ENCODE data around the gene DPP7. TPM values are rescaled to one million over a fixed set of nuclear protein-coding genes. Genes with fewer than 3 reads are reported as not detected.

The DPP7 gene
- total and polyA plus RNA-seq, 2 of the 4 experiments (the other 2 are of a cell fraction) = 14.9 to 76.4 TPM

DNA sequence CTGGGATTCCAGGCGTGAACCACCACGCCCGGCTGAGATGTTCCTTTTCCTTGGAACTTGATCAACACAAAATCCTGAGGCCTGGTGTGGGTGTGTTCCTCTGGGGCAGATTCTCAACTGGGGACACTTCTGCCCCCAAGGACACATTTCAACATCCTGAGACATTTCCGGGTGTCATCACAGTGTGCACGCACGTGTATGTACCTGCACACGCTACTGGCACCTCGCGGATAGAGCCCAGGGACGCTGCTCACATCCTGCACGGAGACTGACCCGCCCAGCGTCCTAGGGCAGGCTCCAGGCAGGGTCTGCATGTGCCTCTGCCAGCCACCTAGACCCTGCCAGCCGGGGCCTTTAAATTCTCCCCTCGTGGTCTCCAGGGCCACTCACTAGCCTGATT is 52.1 kb downstream of the DPP7 start:
- CTCF ChIA-PET = no interaction called here
- TF ChIP-seq CHD1 (IDR thresholded peaks at IDR 0.05; ENCODE audit: low read depth, low read length) = no peak
- no peak for TF ChIP-seq NFE2L2 (IDR thresholded peaks at IDR 0.05; ENCODE audit: low read depth, low read length)
- TF ChIP-seq POLR2A (IDR thresholded peaks at IDR 0.05; ENCODE audit: low read depth, low read length) = no peak
- no peak for TF ChIP-seq CEBPB (IDR thresholded peaks at IDR 0.05; ENCODE audit: low read depth, low read length)
- TF ChIP-seq MXI1 (IDR thresholded peaks at IDR 0.05; ENCODE audit: borderline replicate concordance, low read depth, low read length) = no peak
- TF ChIP-seq MAZ (IDR thresholded peaks at IDR 0.05; ENCODE audit: borderline replicate concordance, low read depth, low read length) = no peak
- TF ChIP-seq RCOR1 (IDR thresholded peaks at IDR 0.05; ENCODE audit: insufficient replicate concordance, low read length) = no peak
- TF ChIP-seq ELK1 (IDR thresholded peaks at IDR 0.05; ENCODE audit: borderline replicate concordance, low read depth, low read length) = no peak
- TF ChIP-seq SMC3 (IDR thresholded peaks at IDR 0.05; ENCODE audit: low read depth, low read length) = no peak
- no peak for TF ChIP-seq RFX5 (IDR thresholded peaks at IDR 0.05; ENCODE audit: low read depth, low read length)
- TF ChIP-seq BHLHE40 (IDR thresholded peaks at IDR 0.05; ENCODE audit: low read depth, low read length) = no peak
- no peak for TF ChIP-seq FOS (IDR thresholded peaks at IDR 0.05; ENCODE audit: low read depth, low read length)
- no peak for TF ChIP-seq CTCF (conservative IDR thresholded peaks at IDR 0.05; ENCODE audit: low read depth, low read length)
- 92% methylated on average over 8 of the region's 15 CpGs; no CpG with 5 or more reads in 1 of the 2 experiments for WGBS, 2 experiments (ENCODE audit: extremely low coverage in 2 of 2, insufficient read length in 1 of 2)
- no peak overlapping the region for H3K4me3 ChIP-seq (ENCODE audit: insufficient read depth, low read depth, low read length)
- H3K4me1 ChIP-seq (ENCODE audit: control insufficient read depth, insufficient read depth, low read length) = no peaks in the 10 kb centered on the region
- BruUV-seq (replicated peaks) = no TSS peak
- H4K91ac ChIP-seq (ENCODE audit: insufficient read depth, low read depth, low read length) = no peak overlapping the region
- no peaks in the 10 kb centered on the region for H3K9me1 ChIP-seq (ENCODE audit: insufficient read depth, low read length)
- no peak overlapping the region for H2BK5ac ChIP-seq (ENCODE audit: low read depth, low read length, poor library complexity, severe bottlenecking)
- H3K14ac ChIP-seq (replicated peaks; ENCODE audit: low read depth, low read length) = no peak overlapping the region
- intact Hi-C loops (cut with micrococcal nuclease) = no loop called here
- H3K9ac ChIP-seq (ENCODE audit: low read depth, low read length) = no peak overlapping the region
- no peaks in the 10 kb centered on the region for H3K36me3 ChIP-seq (ENCODE audit: control insufficient read depth, insufficient read depth, low read length)
- no peak overlapping the region for H4K5ac ChIP-seq (ENCODE audit: low read depth, low read length)
- no peak overlapping the region for H3K18ac ChIP-seq (ENCODE audit: low read depth, low read length)
- no peak overlapping the region for H2AK9ac ChIP-seq (replicated peaks; ENCODE audit: low read depth, low read length, poor library complexity)
- no peaks in the 10 kb centered on the region for H4K20me1 ChIP-seq (ENCODE audit: insufficient read depth, low read length)
- peaks cover 2% of the 10 kb centered on the region; the same call in 1 of the 2 replicates for H3K27me3 ChIP-seq (ENCODE audit: control insufficient read depth, insufficient read depth, low read length)
- no peak overlapping the region for H2BK15ac ChIP-seq (ENCODE audit: low read depth, low read length)
- H2BK120ac ChIP-seq (ENCODE audit: low read depth, low read length) = no peak overlapping the region
- no peaks in the 10 kb centered on the region for H3K9me3 ChIP-seq (ENCODE audit: control insufficient read depth, insufficient read depth, low read length)
- no peak overlapping the region for H3K27ac ChIP-seq (ENCODE audit: insufficient read depth, low read length)
- dilution Hi-C loops (cut with HindIII; ENCODE audit: low sequenced_read_pairs, unreplicated experiment) = no loop called here
- in situ Hi-C loops (cut with MboI; ENCODE audit: low sequenced_read_pairs) = no loop called here
- no peak overlapping the region for H3K4me2 ChIP-seq (ENCODE audit: low read depth, low read length)
- no peak overlapping the region for H4K8ac ChIP-seq (ENCODE audit: low read depth in 2 of 2, low read length in 2 of 2)
- no peaks in the 10 kb centered on the region for H3K79me1 ChIP-seq (ENCODE audit: low read depth in 1 of 2, low read length in 2 of 2)
- H3K56ac ChIP-seq (ENCODE audit: extremely low read depth, insufficient read depth, low read length) = no peak overlapping the region
- H2AK5ac ChIP-seq (ENCODE audit: low read depth, low read length) = no peak overlapping the region
- POLR2A ChIA-PET (ENCODE audit: unreplicated experiment) = no interaction called here
- no peak overlapping the region for H2AFZ ChIP-seq (replicated peaks; ENCODE audit: low read length, poor library complexity)
- no peak overlapping the region for H2BK20ac ChIP-seq (ENCODE audit: low read depth, low read length)
- no peak overlapping the region for H3K23ac ChIP-seq (ENCODE audit: low read depth, low read length)
- no peak for DNase-seq
- no peak overlapping the region for H3K4ac ChIP-seq (ENCODE audit: low read depth, low read length)
- ATAC-seq (ENCODE audit: low read depth) = no peak

Measured in IMR-90 (cell line).